Endodermal cell (in vitro differentiated cells): ENCODE data around the gene TPRG1L. TPM values are rescaled to one million over a fixed set of nuclear protein-coding genes. Genes with fewer than 3 reads are reported as not detected.

ENCODE experiments used
- DNase-seq: peaks from one replicate; pipeline ENCODE4 v3.0.0-alpha.2; 2017
- H3K27ac ChIP-seq: 2 replicates; pipeline ENCODE4 v1.5.1; 2013; ENCODE audit warnings: mild to moderate bottlenecking, low read depth, low read length, moderate library complexity
- H3K27me3 ChIP-seq: 2 replicates; pipeline ENCODE4 v1.6.1; 2013; ENCODE audit warnings: mild to moderate bottlenecking, low read length, moderate library complexity; ENCODE audit not compliant: insufficient read depth, control insufficient read depth, poor library complexity, severe bottlenecking
- H3K36me3 ChIP-seq: 2 replicates; pipeline ENCODE4 v1.7.0; 2013; ENCODE audit warnings: mild to moderate bottlenecking, low read length, moderate library complexity; ENCODE audit not compliant: control insufficient read depth, insufficient read depth
- H3K4me1 ChIP-seq: one replicate; pipeline ENCODE4 v1.7.0; 2013; ENCODE audit warnings: low read length; ENCODE audit not compliant: control insufficient read depth, insufficient read depth
- H3K4me3 ChIP-seq: 2 replicates; pipeline ENCODE4 v1.5.1; 2013; ENCODE audit warnings: mild to moderate bottlenecking, low read length, moderate library complexity
- H3K9ac ChIP-seq: 2 replicates; pipeline ENCODE4 v1.6.1; 2013; ENCODE audit warnings: mild to moderate bottlenecking, low read length, moderate library complexity; ENCODE audit not compliant: poor library complexity, severe bottlenecking; ENCODE audit errors: extremely low read depth
- H3K9me3 ChIP-seq: 2 replicates; pipeline ENCODE4 v1.6.1; 2013; ENCODE audit warnings: mild to moderate bottlenecking, low read length, moderate library complexity; ENCODE audit not compliant: control insufficient read depth
- H3K27ac Mint-ChIP-seq: 2 replicates; pipeline ENCODE4 v1.8.0; 2020; ENCODE audit warnings: mixed read lengths
- H3K27me3 Mint-ChIP-seq: 2 replicates; pipeline ENCODE4 v1.8.0; 2021; ENCODE audit warnings: mild to moderate bottlenecking, mixed read lengths; ENCODE audit not compliant: insufficient read depth
- H3K36me3 Mint-ChIP-seq: 2 replicates; pipeline ENCODE4 v1.8.0; 2020; ENCODE audit warnings: low read depth, mixed read lengths
- H3K4me1 Mint-ChIP-seq: 2 replicates; pipeline ENCODE4 v1.8.0; 2020; ENCODE audit warnings: mixed read lengths
- H3K4me3 Mint-ChIP-seq: 2 replicates; pipeline ENCODE4 v1.8.0; 2020; ENCODE audit warnings: mild to moderate bottlenecking, moderate library complexity, mixed read lengths
- H3K9me3 Mint-ChIP-seq: 2 replicates; pipeline ENCODE4 v1.8.0; 2020; ENCODE audit warnings: mild to moderate bottlenecking, mixed read lengths
- WGBS, 2 experiments: methylation state at CpG; one replicate each; pipeline versions ENCODE4 v1.1.5 to v1.1.7; 2013; ENCODE audit warnings: missing lambda C conversion rate in 2 of 2, mixed read lengths in 1 of 2; ENCODE audit not compliant: insufficient coverage in 1 of 2, insufficient read length in 1 of 2; 5-methylcytosine and 5-hydroxymethylcytosine counted together
- total RNA-seq, 2 donors: library from RNA; stranded (reverse); fragmentation: NEBNext Ultra II Directional in 1 of 2; extraction: Animal tissue kit (Norgen Biotek cat#: 25700) in 1 of 2; gene quantifications; 2 replicates in 1 of 2; 3 replicates in 1 of 2; pipeline ENCODE4 v1.2.1, GENCODE V29; 2021
- TF ChIP-seq, protein P1 (sequence below): fragments of 200-600 bp; sonication (generic); conservative IDR thresholded peaks from 2 replicates; pipeline ENCODE4 v1.5.0; 2021; ENCODE audit warnings: antibody characterized with exemption, mild to moderate bottlenecking

TPRG1L gene
- total RNA-seq, 2 donors from 2014 or later: 50.4 to 56.4 TPM

DNA sequence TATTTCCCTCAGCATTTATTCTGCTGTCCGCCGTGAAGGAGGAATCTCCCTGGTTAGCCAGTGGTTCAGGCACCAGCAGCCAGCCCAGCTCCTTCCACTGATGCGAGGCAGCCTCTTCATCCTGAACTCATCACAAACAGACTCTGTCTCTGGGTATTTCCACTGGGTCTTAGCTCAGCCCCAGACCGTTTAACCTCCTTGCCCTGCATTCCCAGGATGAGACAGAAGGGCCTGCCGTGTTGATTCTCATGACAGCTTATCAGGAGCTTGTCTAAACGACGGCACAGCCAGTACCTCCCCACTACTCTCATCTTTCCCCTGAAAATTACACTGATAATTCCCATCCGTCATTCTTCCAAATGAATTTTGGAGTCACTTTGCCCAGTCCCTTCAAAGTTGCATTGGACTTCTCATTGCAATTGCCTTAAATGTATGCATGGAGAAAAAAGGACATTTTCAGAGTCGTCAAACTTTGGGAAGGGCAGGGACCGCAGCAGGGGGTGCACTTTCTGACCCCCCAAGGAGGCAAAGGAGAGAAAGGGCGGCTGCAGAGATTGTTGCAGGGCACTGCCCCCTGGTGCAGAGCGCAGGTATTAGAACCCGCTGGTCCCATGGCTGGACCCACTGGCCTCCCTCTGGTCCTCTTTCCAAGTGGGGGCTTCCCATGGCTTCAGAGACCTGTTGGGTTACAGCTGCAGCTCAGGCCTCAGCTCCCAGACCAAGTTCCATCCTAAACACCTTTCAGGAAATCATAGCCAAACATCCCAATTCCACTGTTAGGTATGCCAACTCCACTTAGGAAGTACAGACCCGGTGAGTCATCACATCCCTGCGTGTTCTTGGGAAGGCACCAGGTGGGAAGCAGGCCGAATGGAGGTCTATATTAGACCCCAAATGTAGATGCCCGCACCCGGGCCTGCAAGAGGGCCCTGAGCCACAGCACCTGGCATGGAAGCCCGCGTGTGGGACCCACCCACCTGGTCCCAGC is 9.8 kb upstream of the TPRG1L start:
- peak; percentile 86 for DNase-seq
- H3K36me3 ChIP-seq: no peaks in the 10 kb centered on the region
- WGBS, 2 experiments: 59 to 68% methylated on average over 18 to 20 of the region's 20 CpGs
- no peak overlapping the region for H3K27ac ChIP-seq
- Mint-ChIP-seq H3K4me3 (no peak overlapping the region), H3K36me3 (no peaks in the 10 kb centered on the region), H3K9me3 (no peaks in the 10 kb centered on the region), H3K4me1 (peaks cover 41% of the 10 kb centered on the region), H3K27me3 (peaks cover 12% of the 10 kb centered on the region), H3K27ac (peak overlapping the region; percentile 4)
- TF ChIP-seq, protein P1, sequence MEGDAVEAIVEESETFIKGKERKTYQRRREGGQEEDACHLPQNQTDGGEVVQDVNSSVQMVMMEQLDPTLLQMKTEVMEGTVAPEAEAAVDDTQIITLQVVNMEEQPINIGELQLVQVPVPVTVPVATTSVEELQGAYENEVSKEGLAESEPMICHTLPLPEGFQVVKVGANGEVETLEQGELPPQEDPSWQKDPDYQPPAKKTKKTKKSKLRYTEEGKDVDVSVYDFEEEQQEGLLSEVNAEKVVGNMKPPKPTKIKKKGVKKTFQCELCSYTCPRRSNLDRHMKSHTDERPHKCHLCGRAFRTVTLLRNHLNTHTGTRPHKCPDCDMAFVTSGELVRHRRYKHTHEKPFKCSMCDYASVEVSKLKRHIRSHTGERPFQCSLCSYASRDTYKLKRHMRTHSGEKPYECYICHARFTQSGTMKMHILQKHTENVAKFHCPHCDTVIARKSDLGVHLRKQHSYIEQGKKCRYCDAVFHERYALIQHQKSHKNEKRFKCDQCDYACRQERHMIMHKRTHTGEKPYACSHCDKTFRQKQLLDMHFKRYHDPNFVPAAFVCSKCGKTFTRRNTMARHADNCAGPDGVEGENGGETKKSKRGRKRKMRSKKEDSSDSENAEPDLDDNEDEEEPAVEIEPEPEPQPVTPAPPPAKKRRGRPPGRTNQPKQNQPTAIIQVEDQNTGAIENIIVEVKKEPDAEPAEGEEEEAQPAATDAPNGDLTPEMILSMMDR: peak; percentile 90
- H3K4me3 ChIP-seq: no peak overlapping the region
- H3K9me3 ChIP-seq: no peaks in the 10 kb centered on the region
- peak overlapping the region; percentile 11 for H3K9ac ChIP-seq
- peaks cover 35% of the 10 kb centered on the region for H3K4me1 ChIP-seq
- H3K27me3 ChIP-seq: no peaks in the 10 kb centered on the region

DNA sequence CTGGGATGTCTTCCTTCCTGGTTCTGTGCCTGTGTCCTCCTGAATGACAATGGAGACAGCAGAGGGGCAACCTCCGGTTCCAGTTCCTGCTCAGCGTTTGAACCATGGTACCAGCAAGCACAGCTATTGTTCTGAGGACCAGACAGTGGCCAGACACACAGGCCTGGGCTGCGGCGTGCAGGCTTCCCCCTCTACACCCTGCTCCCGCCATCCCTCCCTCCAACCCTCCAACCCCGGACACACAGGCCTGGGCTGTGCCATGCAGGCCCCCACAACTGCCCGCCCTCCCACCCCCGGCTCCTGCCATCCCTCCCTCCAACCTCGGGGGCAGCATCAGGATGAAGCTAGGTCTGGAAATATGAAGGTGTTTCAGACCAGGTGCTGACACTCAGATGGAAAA is 8.0 kb upstream of the TPRG1L start:
- H3K9ac ChIP-seq: no peak overlapping the region
- Mint-ChIP-seq H3K4me3 (no peak overlapping the region), H3K36me3 (no peaks in the 10 kb centered on the region), H3K9me3 (no peaks in the 10 kb centered on the region), H3K4me1 (peaks cover 37% of the 10 kb centered on the region), H3K27ac (no peak overlapping the region), H3K27me3 (peaks cover 7% of the 10 kb centered on the region)
- WGBS, 2 experiments: 94 to 100% methylated on average over 2 to 9 of the region's 9 CpGs
- H3K36me3 ChIP-seq: no peaks in the 10 kb centered on the region
- peaks cover 33% of the 10 kb centered on the region for H3K4me1 ChIP-seq
- TF ChIP-seq, protein P1: no peak
- DNase-seq: no peak
- no peaks in the 10 kb centered on the region for H3K27me3 ChIP-seq
- H3K27ac ChIP-seq: no peak overlapping the region
- H3K4me3 ChIP-seq: no peak overlapping the region
- H3K9me3 ChIP-seq: no peaks in the 10 kb centered on the region

DNA sequence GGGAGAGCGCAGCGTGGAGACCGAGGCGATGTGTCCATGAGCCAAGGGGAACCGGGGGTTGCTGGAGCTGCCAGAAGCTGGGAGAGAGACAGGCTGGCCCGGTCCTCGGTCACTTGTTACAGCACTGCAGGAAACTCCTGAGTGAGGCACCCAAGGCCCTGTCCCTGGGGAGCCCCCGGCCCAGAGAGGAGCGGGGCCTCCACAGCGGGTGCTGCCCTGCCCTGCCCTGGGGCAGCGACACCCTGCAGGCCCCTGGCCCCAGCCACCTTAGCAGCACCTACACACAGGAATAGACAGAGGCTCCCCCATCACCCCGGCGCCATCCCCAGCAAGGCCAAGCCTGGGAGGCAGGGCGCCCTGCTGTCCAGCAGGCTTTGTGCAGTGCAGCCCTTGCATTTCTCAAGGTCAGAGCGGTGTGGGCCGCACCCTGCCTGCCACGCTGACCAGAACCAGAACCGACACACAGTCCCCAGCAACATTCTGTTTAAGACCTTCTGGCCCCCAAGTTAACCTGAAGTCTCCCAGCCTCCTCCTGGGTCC is 6.9 kb upstream of the TPRG1L start:
- WGBS, 2 experiments: 86 to 93% methylated on average over 10 to 17 of the region's 18 CpGs
- Mint-ChIP-seq H3K4me1 (peaks cover 30% of the 10 kb centered on the region), H3K36me3 (no peaks in the 10 kb centered on the region), H3K4me3 (no peak overlapping the region), H3K9me3 (no peaks in the 10 kb centered on the region), H3K27me3 (peaks cover 2% of the 10 kb centered on the region), H3K27ac (no peak overlapping the region)
- H3K27me3 ChIP-seq: no peaks in the 10 kb centered on the region
- TF ChIP-seq, protein P1: no peak
- H3K9me3 ChIP-seq: no peaks in the 10 kb centered on the region
- H3K27ac ChIP-seq: no peak overlapping the region
- H3K4me3 ChIP-seq: no peak overlapping the region
- H3K4me1 ChIP-seq: peaks cover 26% of the 10 kb centered on the region
- DNase-seq: no peak
- H3K36me3 ChIP-seq: peaks cover 5% of the 10 kb centered on the region
- H3K9ac ChIP-seq: no peak overlapping the region
